Daoy (cell line): ENCODE results near the gene NCOA6. TPM values are rescaled to one million over a fixed set of nuclear protein-coding genes. Genes with fewer than 3 reads are reported as not detected.
"Not testable (repeated sequence)": the region's sequence is repeated elsewhere in the genome, so short reads cannot be mapped to it uniquely, and the experiment has no call there.

Source experiments
- DNase-seq: peaks from one replicate; pipeline ENCODE4 v3.0.0-alpha.2; 2015; ENCODE audit warnings: low read depth
- total RNA-seq: library from RNA; depleted of rRNA; stranded (reverse); fragments of >200 nt; shearing (Covaris generic); gene quantifications from 2 replicates; pipeline ENCODE4 v1.2.3, GENCODE V29; 2014

Gene NCOA6
- total RNA-seq, 1 experiment from 2014 or later = 7.8 TPM

DNA sequence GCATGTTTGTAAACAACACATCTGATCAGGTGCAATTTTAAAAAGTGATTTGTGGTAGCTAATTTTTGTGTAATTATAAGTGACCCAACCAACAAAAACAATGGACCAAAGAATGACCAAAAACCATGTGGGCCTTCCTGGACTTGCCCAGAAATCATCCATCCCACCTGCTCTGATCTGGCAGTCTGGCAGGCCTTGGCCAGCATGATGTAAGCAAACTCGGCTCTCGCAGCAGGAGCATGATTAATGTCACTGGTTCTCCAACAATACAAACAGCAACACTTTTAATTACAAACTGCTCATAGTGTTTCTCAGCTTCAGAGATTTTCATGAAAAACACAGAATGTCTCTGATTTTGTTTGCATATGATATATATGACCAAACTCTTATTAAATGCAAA is 105.2 kb downstream of the NCOA6 start:
- DNase-seq = no peak

DNA sequence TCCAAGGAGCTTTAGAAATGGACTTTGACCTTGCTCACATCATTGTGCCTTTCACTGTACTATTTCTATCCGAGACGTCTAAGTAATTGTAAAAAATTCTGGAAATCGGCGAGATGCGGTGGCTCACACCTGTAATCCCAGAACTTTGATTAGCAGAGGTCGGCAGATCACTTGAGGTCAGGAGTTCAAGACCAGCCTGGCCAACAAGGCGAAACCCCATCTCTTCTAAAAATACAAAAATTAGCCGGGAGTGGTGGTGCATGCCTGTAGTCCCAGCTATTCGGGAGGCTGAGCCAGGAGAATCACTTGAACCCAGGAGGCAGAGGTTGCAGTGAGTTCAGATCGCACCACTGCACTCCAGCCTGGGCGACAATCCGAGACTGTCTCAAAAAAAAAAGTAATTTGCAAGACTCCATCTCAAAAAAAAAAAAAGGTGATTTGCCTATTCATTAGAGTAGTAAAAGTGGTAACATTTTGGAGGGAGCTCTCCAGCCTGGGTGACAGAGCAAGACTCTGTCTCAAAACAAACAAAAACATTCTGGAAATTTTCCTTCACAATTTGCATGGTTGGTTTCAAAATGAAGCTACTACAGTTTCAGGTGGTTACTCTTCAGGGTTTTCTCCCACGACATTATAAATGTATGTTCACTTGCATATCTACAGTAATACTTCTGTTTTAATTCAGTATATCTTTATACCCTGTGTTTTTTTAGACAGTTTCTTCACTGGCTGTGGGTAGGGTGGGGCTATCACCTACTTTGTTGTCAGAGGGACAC is 106.0 kb downstream of the NCOA6 start:
- not testable (repeated sequence) for DNase-seq

GRCh38 chr20:34717230-34718095 is 108.0 kb downstream of the NCOA6 start:
- no peak for DNase-seq

DNA sequence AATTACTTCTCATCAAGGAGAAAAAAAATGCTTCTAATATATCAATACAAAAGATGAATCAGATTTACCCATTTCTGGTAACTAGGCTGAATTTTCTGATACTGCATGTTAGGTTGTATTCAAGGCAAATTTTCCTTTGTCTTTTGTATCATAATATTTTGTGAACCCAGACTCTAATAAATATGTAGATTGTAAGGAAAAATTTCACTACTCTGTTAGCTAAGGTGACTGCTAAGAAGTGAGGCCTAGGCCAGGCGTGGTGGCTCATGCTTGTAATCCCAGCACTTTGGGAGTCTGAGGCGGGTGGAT is 108.6 kb downstream of the NCOA6 start:
- DNase-seq = no peak

DNA sequence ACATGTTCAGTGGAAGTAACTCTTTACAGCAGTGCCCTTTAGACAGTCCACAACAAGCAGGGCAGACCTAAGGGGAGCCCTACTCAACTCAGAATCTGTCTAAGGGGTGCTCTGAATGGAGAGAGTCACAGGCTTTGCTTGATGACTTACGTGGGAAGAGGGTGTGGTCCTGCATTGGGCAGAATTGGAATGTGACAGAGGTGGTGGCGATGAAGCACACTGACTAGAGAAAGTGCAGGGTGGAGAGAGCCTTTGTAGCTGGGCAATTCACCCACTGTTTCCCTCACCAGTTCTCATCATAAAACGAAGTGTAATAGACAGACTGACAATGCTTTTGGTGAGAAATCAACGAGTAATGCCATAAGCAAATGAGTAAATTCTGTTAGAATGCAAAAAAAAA is 110.1 kb downstream of the NCOA6 start:
- DNase-seq = no peak

DNA sequence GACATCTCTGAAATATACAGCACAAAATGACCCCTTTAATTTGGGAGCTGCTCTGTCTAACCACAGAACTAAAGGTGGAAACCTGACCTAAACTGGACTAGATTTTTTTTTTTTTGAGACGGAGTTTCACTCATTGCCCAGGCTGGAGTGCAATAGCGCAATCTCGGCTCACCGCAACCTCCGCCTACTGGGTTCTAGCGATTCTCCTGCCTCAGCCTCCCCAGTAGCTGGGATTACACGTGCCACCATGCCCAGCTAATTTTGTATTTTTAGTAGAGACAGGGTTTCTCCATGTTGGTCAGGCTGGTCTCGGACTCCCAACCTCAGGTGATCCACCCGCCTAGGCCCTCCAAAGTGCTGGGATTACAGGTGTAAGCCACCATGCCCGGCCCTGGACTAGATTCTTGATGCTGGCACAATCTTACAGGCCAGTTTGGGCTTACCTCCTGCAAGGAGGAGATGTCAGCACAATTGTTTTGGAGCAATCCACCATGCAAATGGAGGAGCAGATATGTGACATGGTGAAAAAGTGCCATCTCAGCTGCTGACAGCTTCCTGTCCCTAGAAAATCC is 111.4 kb downstream of the NCOA6 start:
- not testable (repeated sequence) for DNase-seq

GRCh38 chr20:34713194-34713943 is 112.1 kb downstream of the NCOA6 start:
- DNase-seq = peak; percentile 94

- no peak for DNase-seq
Observed at GRCh38 chr20:34712525-34713192, 112.8 kb downstream of the NCOA6 start.

- no peak for DNase-seq
Observed at GRCh38 chr20:34711813-34712430, 113.5 kb downstream of the NCOA6 start.

GRCh38 chr20:34710861-34711574 is 114.4 kb downstream of the NCOA6 start:
- DNase-seq = no peak

- no peak for DNase-seq
Observed at GRCh38 chr20:34710568-34710839, 114.9 kb downstream of the NCOA6 start.

DNA sequence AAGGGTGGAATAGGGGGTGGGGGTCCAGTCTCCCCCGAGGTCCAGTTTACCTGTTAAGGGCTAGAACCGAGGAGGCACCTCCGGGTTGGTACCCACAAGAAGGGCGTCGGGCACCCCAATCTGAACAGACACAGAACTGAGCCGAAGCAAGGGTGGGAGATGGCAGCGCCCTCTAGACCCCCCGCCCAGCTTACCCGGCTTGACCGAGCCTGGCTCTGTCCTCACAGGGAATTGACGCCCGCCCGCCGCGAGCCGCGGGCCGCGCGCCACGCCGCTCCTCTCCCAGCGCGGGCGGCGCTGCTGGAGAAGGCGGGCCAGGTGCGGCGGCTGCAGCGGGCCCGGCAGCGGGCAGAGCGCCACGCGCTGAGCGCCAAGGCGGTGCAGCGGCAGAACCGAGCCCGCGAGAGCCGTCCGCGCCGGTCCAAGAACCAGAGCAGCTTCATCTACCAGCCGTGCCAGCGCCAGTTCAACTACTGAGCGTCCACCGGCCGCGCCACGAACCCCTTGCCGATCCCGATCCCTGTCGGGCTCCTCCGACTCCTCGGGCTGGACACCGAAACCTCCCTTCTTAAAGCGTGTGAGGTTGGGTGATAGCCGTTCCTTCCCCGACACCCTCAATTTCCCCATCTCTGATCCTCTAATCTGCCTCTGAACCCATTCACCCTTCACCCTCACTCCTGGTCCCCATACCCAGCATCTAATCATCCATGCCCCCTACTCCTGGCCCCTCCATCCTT is 115.5 kb downstream of the NCOA6 start:
- DNase-seq = peak; percentile 65

DNA sequence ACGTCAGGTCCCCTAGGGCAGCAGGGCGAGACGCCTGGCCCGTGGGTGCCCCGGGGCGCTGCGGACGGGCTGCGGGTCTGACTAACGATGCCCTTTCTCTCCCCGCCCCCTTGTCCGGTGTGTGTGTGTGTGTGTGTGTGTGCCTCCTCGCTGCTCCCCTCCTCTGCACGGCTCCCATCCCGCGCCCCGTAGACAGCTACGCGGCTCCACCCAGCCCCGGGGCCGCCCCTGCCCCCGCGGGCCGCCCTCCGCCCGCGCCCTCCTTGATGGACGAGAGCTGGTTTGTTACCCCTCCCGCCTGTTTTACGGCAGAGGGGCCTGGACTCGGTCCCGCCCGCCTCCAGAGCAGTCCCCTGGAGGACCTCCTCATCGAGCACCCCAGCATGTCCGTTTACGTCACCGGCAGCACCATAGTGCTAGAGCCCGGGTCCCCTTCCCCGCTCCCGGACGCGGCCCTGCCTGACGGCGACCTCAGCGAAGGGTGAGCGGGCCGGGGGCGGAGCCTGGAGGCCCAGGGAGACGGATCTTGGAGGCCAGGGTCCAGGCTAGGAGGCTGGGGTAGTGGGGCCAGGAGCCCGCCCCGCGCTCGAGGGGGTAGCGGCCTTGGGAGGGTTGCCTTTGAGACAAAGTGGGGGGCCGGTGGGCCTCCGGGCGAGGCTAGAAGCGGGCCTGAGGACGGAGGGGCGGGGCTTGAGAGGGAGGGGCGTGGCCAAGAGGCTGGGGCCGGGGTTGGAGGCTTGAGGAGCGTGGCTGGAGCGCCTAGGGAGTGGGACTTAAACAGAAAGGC is 116.2 kb downstream of the NCOA6 start:
- DNase-seq = peak; percentile 85

- peak; percentile 60 for DNase-seq
Observed at GRCh38 chr20:34708621-34709043, 116.8 kb downstream of the NCOA6 start.

GRCh38 chr20:34706912-34707784 is 118.3 kb downstream of the NCOA6 start:
- DNase-seq = no peak

DNA sequence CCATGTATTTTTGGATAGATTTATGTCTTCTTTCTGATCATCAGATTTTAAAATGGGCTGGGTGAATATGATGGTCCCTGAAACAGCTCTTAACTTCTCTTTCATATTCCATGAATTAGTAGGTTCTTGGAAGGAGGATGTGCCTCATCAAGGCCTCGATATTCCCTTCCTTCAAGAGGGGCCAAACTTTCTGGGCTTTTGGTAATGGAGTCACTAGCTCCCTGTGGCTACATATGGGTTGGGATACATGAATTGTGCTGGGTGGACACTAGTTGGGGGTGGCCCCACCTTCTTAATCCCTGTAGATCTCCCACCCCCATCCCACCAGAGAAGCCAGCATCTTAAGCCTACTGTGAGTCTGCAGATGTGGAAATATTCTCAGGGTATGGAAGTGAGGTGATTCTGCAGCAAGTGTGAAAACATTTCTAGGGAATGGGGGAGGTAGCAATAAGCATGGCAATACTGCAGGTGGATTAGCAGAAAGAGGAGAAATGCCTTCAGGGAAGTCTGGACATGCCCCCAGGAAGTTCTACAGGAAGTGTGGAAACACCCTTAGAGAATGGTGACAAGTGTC is 119.1 kb downstream of the NCOA6 start:
- no peak for DNase-seq

- DNase-seq = peak; percentile 54
Observed at GRCh38 chr20:34705397-34706301, 119.8 kb downstream of the NCOA6 start.
